ENCODE measurements around the gene SLC25A43.

The SLC25A43 gene

GRCh38 chrX:119453202-119453601 lies 54.1 kb downstream of the SLC25A43 start:
- H3K27me3 ChIP-seq (ENCODE audit: control insufficient read depth, insufficient read depth, low read length): no peaks in the 10 kb centered on the region
- no peaks in the 10 kb centered on the region for H3K36me3 ChIP-seq (ENCODE audit: control insufficient read depth, insufficient read depth, low read length)
- H3K4me1 ChIP-seq (ENCODE audit: control insufficient read depth, insufficient read depth, low read length): no peaks in the 10 kb centered on the region
- H3K9ac ChIP-seq (ENCODE audit: low read length): no peak overlapping the region
- H3K27ac ChIP-seq (ENCODE audit: low read depth, low read length): no peak overlapping the region
- H3K4me3 ChIP-seq (ENCODE audit: low read length): no peak overlapping the region

GRCh38 chrX:119455264-119455663 lies 56.1 kb downstream of the SLC25A43 start:
- H3K27me3 ChIP-seq (ENCODE audit: control insufficient read depth, insufficient read depth, low read length): no peaks in the 10 kb centered on the region
- H3K4me1 ChIP-seq (ENCODE audit: control insufficient read depth, insufficient read depth, low read length): no peaks in the 10 kb centered on the region
- no peaks in the 10 kb centered on the region for H3K36me3 ChIP-seq (ENCODE audit: control insufficient read depth, insufficient read depth, low read length)
- no peak overlapping the region for H3K4me3 ChIP-seq (ENCODE audit: low read length)
- H3K9ac ChIP-seq (ENCODE audit: low read length): no peak overlapping the region
- H3K27ac ChIP-seq (ENCODE audit: low read depth, low read length): no peak overlapping the region

- Histone ChIP-seq H3K4me3 (ENCODE audit: low read length) (no peak overlapping the region), H3K36me3 (ENCODE audit: control insufficient read depth, insufficient read depth, low read length) (no peaks in the 10 kb centered on the region), H3K4me1 (ENCODE audit: control insufficient read depth, insufficient read depth, low read length) (no peaks in the 10 kb centered on the region), H3K27ac (ENCODE audit: low read depth, low read length) (no peak overlapping the region), H3K9ac (ENCODE audit: low read length) (no peak overlapping the region), H3K27me3 (ENCODE audit: control insufficient read depth, insufficient read depth, low read length) (no peaks in the 10 kb centered on the region)
Observed at GRCh38 chrX:119459181-119459580, 60.0 kb downstream of the SLC25A43 start.

- H3K36me3 ChIP-seq (ENCODE audit: control insufficient read depth, insufficient read depth, low read length): no peaks in the 10 kb centered on the region
- no peak overlapping the region for H3K4me3 ChIP-seq (ENCODE audit: low read length)
- H3K27me3 ChIP-seq (ENCODE audit: control insufficient read depth, insufficient read depth, low read length): no peaks in the 10 kb centered on the region
- H3K9ac ChIP-seq (ENCODE audit: low read length): no peak overlapping the region
- no peak overlapping the region for H3K27ac ChIP-seq (ENCODE audit: low read depth, low read length)
- H3K4me1 ChIP-seq (ENCODE audit: control insufficient read depth, insufficient read depth, low read length): no peaks in the 10 kb centered on the region
Observed at GRCh38 chrX:119465555-119465954, 66.4 kb downstream of the SLC25A43 start.

- peaks cover 2% of the 10 kb centered on the region for H3K36me3 ChIP-seq (ENCODE audit: control insufficient read depth, insufficient read depth, low read length)
- no peaks in the 10 kb centered on the region for H3K27me3 ChIP-seq (ENCODE audit: control insufficient read depth, insufficient read depth, low read length)
- H3K4me1 ChIP-seq (ENCODE audit: control insufficient read depth, insufficient read depth, low read length): no peaks in the 10 kb centered on the region
- no peak overlapping the region for H3K4me3 ChIP-seq (ENCODE audit: low read length)
- no peak overlapping the region for H3K27ac ChIP-seq (ENCODE audit: low read depth, low read length)
- no peak overlapping the region for H3K9ac ChIP-seq (ENCODE audit: low read length)
Observed at GRCh38 chrX:119466970-119467369, 67.8 kb downstream of the SLC25A43 start.

- H3K4me3 ChIP-seq (ENCODE audit: low read length): no peak overlapping the region
- no peak overlapping the region for H3K27ac ChIP-seq (ENCODE audit: low read depth, low read length)
- no peaks in the 10 kb centered on the region for H3K27me3 ChIP-seq (ENCODE audit: control insufficient read depth, insufficient read depth, low read length)
- H3K36me3 ChIP-seq (ENCODE audit: control insufficient read depth, insufficient read depth, low read length): peaks cover 2% of the 10 kb centered on the region
- no peak overlapping the region for H3K9ac ChIP-seq (ENCODE audit: low read length)
- H3K4me1 ChIP-seq (ENCODE audit: control insufficient read depth, insufficient read depth, low read length): no peaks in the 10 kb centered on the region
Observed at GRCh38 chrX:119467433-119467832, 68.3 kb downstream of the SLC25A43 start.

- Histone ChIP-seq H3K27me3 (ENCODE audit: control insufficient read depth, insufficient read depth, low read length) (no peaks in the 10 kb centered on the region), H3K27ac (ENCODE audit: low read depth, low read length) (peak within 1 kb of the TSS; percentile 95), H3K9ac (ENCODE audit: low read length) (peak within 1 kb of the TSS; percentile 89), H3K4me1 (ENCODE audit: control insufficient read depth, insufficient read depth, low read length) (no peaks in the 10 kb centered on the region), H3K4me3 (ENCODE audit: low read length) (peak within 1 kb of the TSS; percentile 84), H3K36me3 (ENCODE audit: control insufficient read depth, insufficient read depth, low read length) (peaks cover 2% of the 10 kb centered on the region)
Observed at GRCh38 chrX:119467842-119468550, 68.9 kb downstream of the SLC25A43 start, which contains the start of gene SLC25A5. Gene SLC25A5, plus strand, starts transcription at chrX:119468444. Its CDS starts 72 bp downstream, at chrX:119468516.

GRCh38 chrX:119468551-119469312 lies 69.6 kb downstream of the SLC25A43 start:
- Histone ChIP-seq H3K4me3 (ENCODE audit: low read length) (peak overlapping the region; percentile 84), H3K27me3 (ENCODE audit: control insufficient read depth, insufficient read depth, low read length) (no peaks in the 10 kb centered on the region), H3K36me3 (ENCODE audit: control insufficient read depth, insufficient read depth, low read length) (peaks cover 2% of the 10 kb centered on the region), H3K9ac (ENCODE audit: low read length) (peak overlapping the region; percentile 89), H3K27ac (ENCODE audit: low read depth, low read length) (peak overlapping the region; percentile 95), H3K4me1 (ENCODE audit: control insufficient read depth, insufficient read depth, low read length) (no peaks in the 10 kb centered on the region)

- peaks cover 2% of the 10 kb centered on the region for H3K36me3 ChIP-seq (ENCODE audit: control insufficient read depth, insufficient read depth, low read length)
- H3K4me3 ChIP-seq (ENCODE audit: low read length): peak overlapping the region; percentile 79
- H3K4me1 ChIP-seq (ENCODE audit: control insufficient read depth, insufficient read depth, low read length): no peaks in the 10 kb centered on the region
- peak overlapping the region; percentile 74 for H3K9ac ChIP-seq (ENCODE audit: low read length)
- peak overlapping the region; percentile 84 for H3K27ac ChIP-seq (ENCODE audit: low read depth, low read length)
- H3K27me3 ChIP-seq (ENCODE audit: control insufficient read depth, insufficient read depth, low read length): no peaks in the 10 kb centered on the region
Observed at GRCh38 chrX:119469313-119469635, 70.1 kb downstream of the SLC25A43 start.

- Histone ChIP-seq H3K27me3 (ENCODE audit: control insufficient read depth, insufficient read depth, low read length) (no peaks in the 10 kb centered on the region), H3K36me3 (ENCODE audit: control insufficient read depth, insufficient read depth, low read length) (peaks cover 2% of the 10 kb centered on the region), H3K4me1 (ENCODE audit: control insufficient read depth, insufficient read depth, low read length) (no peaks in the 10 kb centered on the region), H3K9ac (ENCODE audit: low read length) (no peak overlapping the region), H3K4me3 (ENCODE audit: low read length) (no peak overlapping the region), H3K27ac (ENCODE audit: low read depth, low read length) (no peak overlapping the region)
Observed at GRCh38 chrX:119474615-119475388, 75.7 kb downstream of the SLC25A43 start.

GRCh38 chrX:119475389-119476101 lies 76.4 kb downstream of the SLC25A43 start:
- Histone ChIP-seq H3K27me3 (ENCODE audit: control insufficient read depth, insufficient read depth, low read length) (no peaks in the 10 kb centered on the region), H3K4me3 (ENCODE audit: low read length) (no peak overlapping the region), H3K27ac (ENCODE audit: low read depth, low read length) (no peak overlapping the region), H3K9ac (ENCODE audit: low read length) (no peak overlapping the region), H3K36me3 (ENCODE audit: control insufficient read depth, insufficient read depth, low read length) (peaks cover 2% of the 10 kb centered on the region), H3K4me1 (ENCODE audit: control insufficient read depth, insufficient read depth, low read length) (no peaks in the 10 kb centered on the region)

GRCh38 chrX:119477812-119478232 lies 78.7 kb downstream of the SLC25A43 start:
- H3K4me3 ChIP-seq (ENCODE audit: low read length): no peak overlapping the region
- no peaks in the 10 kb centered on the region for H3K36me3 ChIP-seq (ENCODE audit: control insufficient read depth, insufficient read depth, low read length)
- peaks cover under 1% of the 10 kb centered on the region for H3K27me3 ChIP-seq (ENCODE audit: control insufficient read depth, insufficient read depth, low read length)
- no peak overlapping the region for H3K27ac ChIP-seq (ENCODE audit: low read depth, low read length)
- no peaks in the 10 kb centered on the region for H3K4me1 ChIP-seq (ENCODE audit: control insufficient read depth, insufficient read depth, low read length)
- no peak overlapping the region for H3K9ac ChIP-seq (ENCODE audit: low read length)

Measured in rectal smooth muscle tissue (tissue), 1 donor.